HG03558 (cell line): Measurements from ENCODE around the gene MAN1A2.
A peak's percentile ranks its signal among the peaks of the same experiment; 100 is the strongest.
"Not testable (repeated sequence)": the region's sequence is repeated elsewhere in the genome, so short reads cannot be mapped to it uniquely, and the experiment has no call there.

ENCODE experiments used
- ATAC-seq: cut with Tn5 transposase; IDR thresholded peaks from one replicate; pipeline ENCODE4 v1.9.1; 2021; ENCODE audit warnings: moderate number of reproducible peaks; ENCODE audit not compliant: unreplicated experiment; ENCODE audit errors: extremely low read depth

Gene MAN1A2

GRCh38 chr1:117358604-117358887 lies 8.7 kb upstream of the MAN1A2 start:
- ATAC-seq = not testable (repeated sequence)

- ATAC-seq = no peak
Observed at GRCh38 chr1:117359561-117360289, 7.5 kb upstream of the MAN1A2 start.

- ATAC-seq = no peak
Observed at GRCh38 chr1:117362986-117363385, 4.3 kb upstream of the MAN1A2 start.

- ATAC-seq = no peak
Observed at GRCh38 chr1:117363571-117364048, 3.6 kb upstream of the MAN1A2 start.

GRCh38 chr1:117364240-117364639 lies 3.0 kb upstream of the MAN1A2 start:
- no peak for ATAC-seq

- no peak for ATAC-seq
Observed at GRCh38 chr1:117365350-117366176, 1.7 kb upstream of the MAN1A2 start.

- peak; percentile 22 for ATAC-seq
Observed at GRCh38 chr1:117366177-117367045, 838 bp upstream of the MAN1A2 start.

GRCh38 chr1:117368116-117369108 lies 1.2 kb downstream of the MAN1A2 start:
- no peak for ATAC-seq

GRCh38 chr1:117370071-117370470 lies 2.8 kb downstream of the MAN1A2 start:
- ATAC-seq = no peak

- no peak for ATAC-seq
Observed at GRCh38 chr1:117370509-117370908, 3.3 kb downstream of the MAN1A2 start.

- ATAC-seq = no peak
Observed at GRCh38 chr1:117371441-117372151, 4.3 kb downstream of the MAN1A2 start.

GRCh38 chr1:117372863-117373412 lies 5.7 kb downstream of the MAN1A2 start:
- ATAC-seq = no peak

GRCh38 chr1:117373932-117374331 lies 6.7 kb downstream of the MAN1A2 start:
- no peak for ATAC-seq

GRCh38 chr1:117375327-117375726 lies 8.1 kb downstream of the MAN1A2 start:
- no peak for ATAC-seq

- no peak for ATAC-seq
Observed at GRCh38 chr1:117387060-117387633, 19.9 kb downstream of the MAN1A2 start.

- no peak for ATAC-seq
Observed at GRCh38 chr1:117388328-117388727, 21.1 kb downstream of the MAN1A2 start.

GRCh38 chr1:117389284-117389683 lies 22.0 kb downstream of the MAN1A2 start:
- no peak for ATAC-seq

- ATAC-seq = no peak
Observed at GRCh38 chr1:117389779-117390178, 22.5 kb downstream of the MAN1A2 start.
